ENCODE data around the gene SLCO4A1. TPM values are rescaled to one million over a fixed set of nuclear protein-coding genes. Genes with fewer than 3 reads are reported as not detected.

The SLCO4A1 gene
- total and polyA plus RNA-seq, 9 of the 15 experiments (the other 6 are each of a cell fraction or from before 2014, with no cell fraction given) = 1.6 to 21.9 (median 12.8) TPM

- TF ChIP-seq RREB1 (CRISPR knock-in tag; IDR thresholded peaks at IDR 0.05) = no peak
- TF ChIP-seq ZBTB33 (CRISPR knock-in tag; IDR thresholded peaks at IDR 0.05) = peak; percentile 94
- TF ChIP-seq ZNF253 (CRISPR knock-in tag; conservative IDR thresholded peaks at IDR 0.05) = no peak
- peak; percentile 76 for TF ChIP-seq ETV5 (CRISPR knock-in tag; IDR thresholded peaks at IDR 0.05; ENCODE audit: low read depth)
- TF ChIP-seq NFIC (IDR thresholded peaks at IDR 0.05) = peak; percentile 32; the same call in 1 of the 2 replicates
- TF ChIP-seq CHCHD3 (CRISPR knock-in tag; IDR thresholded peaks at IDR 0.05) = no peak
- TF ChIP-seq BRCA1 (IDR thresholded peaks at IDR 0.05) = no peak
- TF ChIP-seq BRCA1 (CRISPR knock-in tag; IDR thresholded peaks at IDR 0.05) = no peak
- TF ChIP-seq ZFP91 (CRISPR knock-in tag; IDR thresholded peaks at IDR 0.05) = no peak
- no peak for TF ChIP-seq CBFB (CRISPR knock-in tag; IDR thresholded peaks at IDR 0.05)
- no peak; a peak in 1 of 4 replicates for TF ChIP-seq SIN3A (IDR thresholded peaks at IDR 0.05; ENCODE audit: borderline replicate concordance in 2 of 2, control insufficient read depth in 1 of 2, low read depth in 2 of 2, low read length in 2 of 2)
- peak; percentile 81 for TF ChIP-seq ZNF740 (CRISPR knock-in tag; IDR thresholded peaks at IDR 0.05)
- no peak; a peak in 1 of 4 replicates for TF ChIP-seq ZNF740 (tag; IDR thresholded peaks at IDR 0.05)
- TF ChIP-seq BRF2 (IDR thresholded peaks at IDR 0.05; ENCODE audit: borderline replicate concordance, insufficient read depth, insufficient read length) = no peak
- TF ChIP-seq ZBED1 (IDR thresholded peaks at IDR 0.05) = no peak
Observed at GRCh38 chr20:62652041-62652893, 10.0 kb downstream of the SLCO4A1 start (continued).

All from K562 (cell line).